Middle frontal gyrus (tissue), 1 donor: ENCODE data around the gene RASAL2.
"Not testable (repeated sequence)": the region's sequence is repeated elsewhere in the genome, so short reads cannot be mapped to it uniquely, and the experiment has no call there.

Experiments
- DNase-seq: peaks from one replicate; pipeline ENCODE4 v3.0.0-alpha.2; 2015; ENCODE audit warnings: low spot score; ENCODE audit errors: extremely low spot score

The RASAL2 gene

DNA sequence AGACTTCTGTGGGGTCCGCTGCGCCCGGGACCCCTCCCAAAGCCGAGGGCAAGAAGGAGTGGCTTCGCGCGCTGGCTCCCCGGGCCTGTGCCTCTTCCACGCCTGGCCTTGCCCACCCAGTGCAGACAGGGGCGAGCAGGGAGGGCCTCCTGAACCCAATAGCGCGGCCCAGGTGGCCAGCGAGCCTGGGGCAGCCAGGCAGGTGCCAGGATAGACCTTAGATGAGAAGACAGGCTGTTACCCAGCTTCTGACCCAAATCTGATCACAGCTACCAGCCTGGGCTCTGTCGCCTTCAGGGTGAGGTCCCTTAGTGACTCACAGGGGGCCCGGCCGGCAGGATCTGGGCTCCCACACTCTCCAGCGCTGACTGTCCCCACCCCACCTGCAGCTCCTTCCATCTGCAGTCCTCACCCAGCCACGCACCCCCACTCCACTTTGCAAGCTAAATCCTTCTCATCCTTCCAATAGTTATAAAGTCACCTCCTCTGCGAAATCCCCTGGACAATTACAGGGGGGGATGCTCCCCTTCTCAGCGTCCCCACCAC, 393.2 kb downstream of the RASAL2 start:
- no peak for DNase-seq

- no peak for DNase-seq
Observed at GRCh38 chr1:178488393-178488792, 394.5 kb downstream of the RASAL2 start.

DNA sequence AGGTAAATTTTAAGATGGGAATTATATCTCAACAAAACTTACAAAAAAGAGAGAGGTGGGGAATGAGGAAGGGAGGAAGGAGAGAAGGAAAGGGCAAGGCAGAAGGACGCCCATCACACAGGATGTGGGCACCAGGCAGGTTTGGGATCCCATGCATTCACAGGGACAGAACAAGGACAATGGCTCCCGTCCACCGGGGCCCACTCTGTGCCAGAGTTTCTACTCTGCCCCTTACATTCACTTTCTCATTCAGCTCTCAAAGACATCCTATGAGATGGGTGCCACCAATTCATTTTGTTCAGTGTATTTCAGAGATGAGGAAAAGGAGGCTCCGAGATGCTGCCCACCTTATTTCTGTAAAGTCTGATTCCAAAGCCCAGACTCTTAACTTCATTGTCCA, 395.5 kb downstream of the RASAL2 start:
- DNase-seq = no peak

DNA sequence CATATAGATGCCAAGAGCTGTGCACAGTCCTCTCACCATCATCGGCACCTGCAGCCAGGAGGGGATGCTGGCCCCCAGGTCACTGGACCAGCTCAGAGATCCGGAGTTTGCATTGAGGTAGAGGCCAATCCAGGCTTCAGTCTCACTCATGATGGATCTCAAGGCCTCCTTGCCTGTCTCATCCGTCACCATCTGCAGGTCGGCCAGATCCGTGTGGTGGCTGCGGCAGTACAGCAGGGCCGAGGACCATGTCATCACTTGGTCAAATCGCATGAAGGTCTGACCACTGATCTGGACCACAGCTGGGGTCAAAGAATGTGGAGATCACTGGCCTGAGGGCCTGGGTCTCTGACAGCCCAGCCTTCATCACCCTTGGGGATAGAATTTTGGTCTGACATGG, 396.2 kb downstream of the RASAL2 start:
- no peak for DNase-seq

DNA sequence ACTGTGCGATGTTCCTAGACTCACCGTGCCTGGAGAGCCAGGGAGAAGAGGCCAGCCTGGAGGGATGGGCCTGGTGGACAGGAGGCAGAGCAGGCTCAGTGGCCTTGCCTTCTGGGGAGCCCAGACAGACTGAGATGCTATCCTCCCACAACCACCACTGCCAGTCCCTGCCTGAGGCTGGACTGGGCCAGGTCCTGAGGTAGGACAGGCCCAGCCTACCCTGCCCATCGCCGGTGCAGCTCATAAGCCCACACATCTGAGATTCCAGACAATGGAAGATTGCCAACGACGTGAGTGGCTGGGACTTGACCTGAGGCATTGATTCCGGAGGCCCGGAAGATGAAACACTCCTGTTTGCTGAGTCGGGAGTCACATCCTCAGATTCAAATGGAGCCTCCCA, 397.1 kb downstream of the RASAL2 start:
- no peak for DNase-seq

- no peak for DNase-seq
Observed at GRCh38 chr1:178491721-178492120, 397.8 kb downstream of the RASAL2 start.

DNA sequence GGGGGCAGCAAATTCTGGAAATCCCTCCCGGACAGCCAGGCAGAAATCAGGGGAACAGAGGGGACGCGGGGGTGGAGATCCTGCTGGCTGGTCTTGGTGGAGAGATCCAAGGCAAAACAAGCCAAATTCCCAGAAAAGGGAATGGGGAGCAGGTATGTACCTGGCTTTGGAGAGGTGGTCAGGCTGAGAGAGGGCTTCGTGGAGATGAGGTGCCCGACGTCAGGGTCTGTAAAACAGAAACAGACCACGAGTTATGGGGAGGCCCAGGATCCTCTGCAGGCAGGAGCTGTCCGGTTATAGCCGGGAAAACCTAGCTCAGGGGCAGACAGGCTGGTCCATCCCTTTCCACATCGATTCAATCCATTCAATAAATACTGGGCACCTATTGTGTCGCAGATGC, 398.4 kb downstream of the RASAL2 start:
- DNase-seq = no peak

DNA sequence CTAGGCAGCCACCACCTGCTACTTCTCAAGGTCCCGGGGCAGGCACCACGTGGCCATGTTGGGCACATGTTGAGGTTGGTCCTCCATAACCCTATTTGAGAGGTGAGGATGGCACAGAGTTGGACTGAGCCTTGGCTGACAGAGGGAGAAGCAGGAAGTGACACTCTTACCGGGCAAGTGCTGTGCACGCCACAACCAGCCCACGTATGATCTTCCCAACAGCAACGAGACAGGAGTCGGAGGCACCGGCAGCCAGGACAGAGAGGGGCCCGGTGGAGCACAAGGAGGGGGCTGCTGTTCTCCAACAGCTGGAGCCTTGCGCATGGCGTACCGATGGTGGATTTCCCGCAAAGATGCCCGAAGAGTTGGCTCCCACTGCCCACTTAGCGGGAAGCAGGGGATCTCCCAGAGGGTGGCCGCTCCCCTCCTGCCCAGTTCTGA, 399.4 kb downstream of the RASAL2 start:
- DNase-seq = no peak

GRCh38 chr1:178494569-178494971, 400.7 kb downstream of the RASAL2 start:
- no peak for DNase-seq

DNA sequence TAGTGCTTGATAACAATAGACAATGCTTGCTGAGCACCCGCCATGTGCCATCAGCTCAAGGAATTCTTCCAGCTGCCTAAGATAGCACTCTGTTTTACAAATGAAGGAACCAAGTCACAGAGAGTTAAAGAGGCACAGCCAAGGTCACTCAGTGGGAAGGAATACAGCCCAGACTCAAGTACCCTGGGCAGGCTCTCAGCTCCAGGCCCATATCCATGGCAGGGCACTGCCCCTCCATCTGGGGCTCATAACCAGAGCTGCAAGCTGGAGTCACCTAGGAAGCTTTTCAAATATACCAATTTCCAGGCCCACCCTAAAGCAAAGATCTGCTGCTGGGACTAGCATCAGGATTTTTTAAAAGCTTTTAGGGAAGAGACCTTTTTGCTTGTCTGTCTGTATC, 401.3 kb downstream of the RASAL2 start:
- DNase-seq = no peak

DNA sequence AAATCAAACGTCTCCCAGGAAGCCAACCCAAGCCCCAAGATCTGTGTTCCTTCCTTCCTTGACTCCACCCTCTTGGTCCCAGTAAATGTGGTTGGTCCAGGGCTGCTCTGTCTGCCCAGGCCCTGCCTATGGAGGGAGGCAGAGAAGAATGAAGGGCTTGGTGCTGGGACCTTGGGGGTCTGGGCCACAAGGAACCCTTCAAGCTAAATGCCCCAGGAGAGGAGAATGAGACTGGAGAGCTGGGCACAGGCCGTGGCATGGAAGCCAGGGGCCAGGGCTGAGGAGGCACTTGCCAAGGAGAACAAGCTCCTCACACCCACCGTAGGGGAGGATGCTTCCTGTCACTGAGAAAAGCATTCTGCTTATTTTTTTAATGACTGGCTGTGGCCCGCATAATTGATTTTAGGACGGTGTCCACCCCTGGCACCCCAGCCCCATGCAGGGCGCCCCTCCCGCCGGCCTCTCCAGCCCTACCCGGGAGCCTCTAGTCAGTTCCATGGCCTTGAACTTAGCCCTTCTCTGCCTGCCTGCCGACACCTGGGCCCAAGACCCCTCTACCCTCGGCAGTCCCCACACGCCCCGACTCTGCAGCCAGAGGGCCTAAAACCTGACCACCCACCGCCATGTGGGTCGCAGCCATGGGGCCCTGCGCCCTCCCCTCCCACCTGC, 402.0 kb downstream of the RASAL2 start:
- no peak for DNase-seq

DNA sequence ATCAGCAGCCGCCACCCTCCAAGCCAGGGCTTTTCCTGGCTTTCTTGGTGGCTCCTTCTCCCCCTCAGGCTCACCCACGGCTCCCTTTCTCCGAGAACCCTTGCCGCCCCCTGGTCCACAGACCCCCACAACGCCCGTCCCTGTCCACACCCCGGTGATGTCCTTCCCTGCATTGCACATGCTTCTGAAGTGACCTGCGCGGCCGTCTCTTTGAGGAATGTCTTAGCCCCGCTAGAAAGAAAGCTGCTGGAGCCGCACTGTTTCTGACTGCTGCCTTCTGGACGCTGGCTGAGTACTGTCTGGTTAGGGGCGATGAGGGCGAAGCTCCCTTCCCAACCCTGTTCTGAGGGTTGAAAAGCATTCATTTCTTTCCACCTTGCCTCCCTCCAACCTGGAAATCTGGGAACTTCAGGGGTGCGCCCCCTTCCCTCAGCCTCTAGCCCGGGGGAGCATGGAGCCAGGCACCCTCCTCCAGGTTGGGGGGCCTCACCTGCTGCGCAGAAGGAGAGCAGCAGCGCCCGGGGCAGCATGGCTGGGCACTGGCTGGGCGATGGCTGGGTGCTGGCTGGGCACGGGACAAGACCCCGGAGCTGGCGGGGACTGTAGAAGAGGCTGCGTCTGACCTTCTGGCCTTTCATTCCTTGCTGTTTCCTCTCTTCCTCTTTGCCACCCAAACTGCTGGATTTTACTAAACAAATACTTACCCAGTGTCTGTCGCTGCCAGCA, 402.7 kb downstream of the RASAL2 start, which contains the start of gene CLEC20A:
Gene CLEC20A (minus strand): TSS at position 555 of the 726 bp plus-strand sequence. CDS start 25 bp downstream, at position 530.
- no peak for DNase-seq

DNA sequence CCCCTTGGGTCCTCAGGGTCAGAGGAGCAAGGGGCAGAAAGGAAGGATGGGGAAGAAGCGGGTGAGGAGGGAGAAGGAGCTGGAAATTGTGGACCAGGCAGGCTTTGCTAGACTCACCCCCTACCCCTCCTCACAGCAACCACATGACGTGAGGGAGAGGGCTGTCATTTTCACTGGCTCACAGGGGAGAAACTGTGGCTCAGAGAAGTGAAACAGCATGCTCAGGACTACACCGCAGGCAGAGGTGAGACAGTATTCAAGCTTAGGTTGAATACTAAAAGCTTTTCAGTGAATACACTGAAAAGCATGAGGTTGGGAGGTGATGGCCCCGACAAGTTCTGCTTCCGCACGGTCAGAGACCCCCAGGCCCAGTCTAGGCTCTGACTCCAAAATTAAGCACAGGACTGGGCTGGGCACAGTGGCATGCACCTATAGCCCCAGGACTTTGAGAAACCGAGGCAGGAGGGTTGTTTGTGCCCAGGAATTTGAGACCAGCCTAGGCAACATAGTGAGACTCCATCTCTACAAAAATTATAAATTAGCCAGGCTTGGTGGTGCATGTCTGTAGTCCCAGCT, 404.1 kb downstream of the RASAL2 start:
- no peak for DNase-seq

DNA sequence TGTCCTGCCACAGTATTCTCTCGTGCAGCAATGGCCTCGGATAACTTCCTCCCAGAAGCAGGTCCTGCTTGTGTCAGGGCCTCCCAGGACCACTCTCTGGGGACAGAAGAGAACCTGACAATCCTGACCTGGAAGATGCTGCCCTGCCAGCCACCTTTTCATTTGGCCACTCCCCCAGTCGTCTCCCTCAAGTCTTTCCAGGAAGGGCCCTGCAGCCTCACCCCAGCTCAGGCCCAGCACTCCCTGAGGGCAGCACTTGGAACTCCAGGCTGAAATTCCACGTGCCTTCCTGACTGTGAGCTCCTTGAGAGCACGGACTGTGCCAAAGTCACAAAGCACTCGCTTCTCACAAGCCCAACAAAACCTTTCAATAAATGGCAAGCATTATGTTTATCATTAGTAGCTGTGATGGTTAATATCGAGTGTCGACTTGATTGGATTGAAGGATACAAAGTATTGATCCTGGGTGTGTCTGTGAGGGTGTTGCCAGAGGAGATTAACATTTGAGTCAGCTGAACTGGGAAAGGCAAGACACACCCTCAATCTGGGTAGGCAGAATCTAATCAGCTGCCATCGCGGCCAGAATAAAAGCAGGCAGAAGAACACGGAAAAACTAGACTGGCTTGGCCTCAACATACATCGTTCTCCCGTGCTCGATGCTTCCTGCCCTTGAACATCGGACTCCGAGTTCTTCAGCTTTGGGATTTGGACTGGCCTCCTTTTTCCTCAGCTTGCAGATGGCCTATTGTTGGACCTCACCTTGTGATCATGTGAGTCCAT, 405.2 kb downstream of the RASAL2 start:
- no peak for DNase-seq

GRCh38 chr1:178500091-178500770, 406.3 kb downstream of the RASAL2 start:
- DNase-seq = no peak

GRCh38 chr1:178500936-178501554, 407.1 kb downstream of the RASAL2 start:
- DNase-seq = no peak

- peak; percentile 51 for DNase-seq
Observed at GRCh38 chr1:178501705-178502329, 407.9 kb downstream of the RASAL2 start.

GRCh38 chr1:178502330-178502714, 408.4 kb downstream of the RASAL2 start:
- no peak for DNase-seq

DNA sequence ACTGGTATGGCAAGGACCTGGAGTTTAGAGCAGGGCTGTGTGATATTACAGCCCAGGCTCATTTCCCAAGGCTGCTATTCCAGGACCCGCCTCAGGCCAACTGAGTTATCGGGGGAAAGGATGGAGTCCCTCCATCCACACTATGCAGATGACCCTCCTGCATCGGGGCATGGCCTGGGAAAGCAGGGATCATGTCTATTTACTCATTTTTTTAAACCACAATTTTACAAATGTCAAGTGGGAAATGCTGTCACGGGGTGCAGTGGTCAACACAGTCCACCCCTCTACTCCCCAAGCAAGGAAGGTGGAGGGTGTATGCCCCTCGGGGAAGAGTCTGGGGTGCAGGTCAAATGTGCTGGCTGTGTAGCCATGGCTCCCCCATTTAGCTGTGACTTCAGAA, 409.0 kb downstream of the RASAL2 start:
- DNase-seq = no peak

DNA sequence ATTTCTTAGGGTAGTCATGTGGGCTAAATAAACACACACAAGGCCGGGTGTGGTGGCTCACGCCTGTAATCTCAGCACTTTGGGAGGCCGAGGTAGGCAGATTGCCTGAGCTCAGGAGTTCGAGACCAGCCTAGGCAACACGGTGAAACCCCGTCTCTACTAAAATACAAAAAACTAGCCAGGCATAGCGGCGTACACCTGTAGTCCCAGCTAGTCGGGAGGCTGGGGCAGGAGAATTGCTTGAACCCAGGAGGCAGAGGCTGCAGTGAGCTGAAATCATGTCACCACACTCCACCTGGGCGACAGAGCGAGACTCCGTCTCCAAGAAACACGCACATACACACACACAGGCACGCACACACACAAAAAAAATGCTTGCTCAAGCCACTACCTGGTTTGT, 409.4 kb downstream of the RASAL2 start:
- not testable (repeated sequence) for DNase-seq
